ENCODE results near the gene CDIP1. TPM values are rescaled to one million over a fixed set of nuclear protein-coding genes. Genes with fewer than 3 reads are reported as not detected.

Gene CDIP1
- total and polyA plus RNA-seq, 8 donors: 13.6 to 24.4 (median 18.9) TPM

GRCh38 chr16:4475880-4476788 is 62.4 kb downstream of the CDIP1 start, which contains the start of gene HMOX2:
HMOX2 (plus strand) TSS chr16:4476398; CDS start chr16:4505525, 29,127 bp downstream.
- H3K36me3 ChIP-seq: no peaks in the 10 kb centered on the region
- no peaks in the 10 kb centered on the region for H3K27me3 ChIP-seq
- TF ChIP-seq, protein P1, sequence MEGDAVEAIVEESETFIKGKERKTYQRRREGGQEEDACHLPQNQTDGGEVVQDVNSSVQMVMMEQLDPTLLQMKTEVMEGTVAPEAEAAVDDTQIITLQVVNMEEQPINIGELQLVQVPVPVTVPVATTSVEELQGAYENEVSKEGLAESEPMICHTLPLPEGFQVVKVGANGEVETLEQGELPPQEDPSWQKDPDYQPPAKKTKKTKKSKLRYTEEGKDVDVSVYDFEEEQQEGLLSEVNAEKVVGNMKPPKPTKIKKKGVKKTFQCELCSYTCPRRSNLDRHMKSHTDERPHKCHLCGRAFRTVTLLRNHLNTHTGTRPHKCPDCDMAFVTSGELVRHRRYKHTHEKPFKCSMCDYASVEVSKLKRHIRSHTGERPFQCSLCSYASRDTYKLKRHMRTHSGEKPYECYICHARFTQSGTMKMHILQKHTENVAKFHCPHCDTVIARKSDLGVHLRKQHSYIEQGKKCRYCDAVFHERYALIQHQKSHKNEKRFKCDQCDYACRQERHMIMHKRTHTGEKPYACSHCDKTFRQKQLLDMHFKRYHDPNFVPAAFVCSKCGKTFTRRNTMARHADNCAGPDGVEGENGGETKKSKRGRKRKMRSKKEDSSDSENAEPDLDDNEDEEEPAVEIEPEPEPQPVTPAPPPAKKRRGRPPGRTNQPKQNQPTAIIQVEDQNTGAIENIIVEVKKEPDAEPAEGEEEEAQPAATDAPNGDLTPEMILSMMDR (IDR thresholded peaks at IDR 0.05): peak in 1 of 4 donors; percentile 33
- 8% methylated on average over 68 to 70 of the region's 70 CpGs for whole genome bisulfite sequencing, 2 donors
- no peaks in the 10 kb centered on the region for H3K9me3 ChIP-seq
- DNase-seq: peak; percentile 90 to 99 (median 98)
- intact Hi-C loops (cut with DNase I): no loop called here
- H3K27ac ChIP-seq: peak within 1 kb of the TSS; percentile 82 to 91 (median 84)
- peak; percentile 92 to 96 (median 93) for ATAC-seq
- peak within 1 kb of the TSS; percentile 74 to 99 (median 88) for H3K4me3 ChIP-seq
- peaks cover 0 to 8% (median 0%) of the 10 kb centered on the region in 3 donors for H3K4me1 ChIP-seq
- no peak for FAIRE-seq

DNA sequence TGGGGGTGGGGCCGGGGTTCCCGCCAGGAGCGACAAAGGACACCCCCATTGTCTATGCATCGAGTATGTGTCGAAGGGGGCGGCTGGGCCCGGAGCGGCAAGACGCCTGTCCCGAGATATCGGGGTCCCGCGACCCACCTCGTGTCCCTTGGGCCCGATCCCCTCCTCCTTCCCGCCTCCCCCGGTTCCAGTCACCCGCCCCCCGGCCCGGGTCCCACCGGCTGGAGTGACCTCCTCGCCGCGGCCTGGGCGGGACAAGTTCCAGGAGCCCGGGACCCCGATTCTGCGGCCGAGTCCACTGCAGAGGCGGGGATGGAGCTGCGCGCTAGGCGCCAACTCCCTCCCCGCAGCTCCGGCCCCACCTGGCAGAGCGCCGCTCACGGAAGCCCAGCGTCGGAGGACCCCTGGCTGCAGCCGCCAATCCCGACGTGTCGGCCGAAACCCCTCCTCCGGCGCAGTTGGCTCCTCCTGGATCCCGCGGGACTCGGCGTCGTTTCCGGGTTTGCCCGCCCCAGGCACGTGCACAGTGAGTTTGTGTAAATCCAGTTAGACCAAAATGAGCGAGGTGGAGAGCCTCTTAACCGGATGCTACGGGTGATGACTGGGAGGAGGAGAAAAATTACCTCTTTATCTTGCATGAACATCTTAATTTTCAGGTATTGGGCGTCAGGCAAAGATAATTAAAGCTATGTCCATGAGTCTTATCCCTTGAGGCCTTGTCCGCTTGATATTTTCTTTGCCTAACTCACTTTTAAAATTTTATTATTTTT is 64.2 kb downstream of the CDIP1 start, which contains the start of gene NMRAL1:
TSS of gene NMRAL1 (minus strand) at position 434 of the 770 bp plus-strand sequence. CDS start 493 bp downstream, outside the sequence.
- H3K9me3 ChIP-seq: no peaks in the 10 kb centered on the region
- H3K36me3 ChIP-seq: peaks cover 0 to 3% (median 0%) of the 10 kb centered on the region in 3 donors
- H3K27ac ChIP-seq: peak within 1 kb of the TSS; percentile 52 to 82 (median 71)
- H3K27me3 ChIP-seq: no peaks in the 10 kb centered on the region
- FAIRE-seq (no peak), DNase-seq (peak; percentile 86 to 95 (median 88)), ATAC-seq (peak; percentile 54 to 74 (median 68))
- WGBS, 2 donors: 3 to 4% methylated on average over 44 to 60 of the region's 60 CpGs
- intact Hi-C loops (cut with DNase I): no loop called here
- H3K4me3 ChIP-seq: peak within 1 kb of the TSS; percentile 62 to 91 (median 76)
- TF ChIP-seq, protein P1 (IDR thresholded peaks at IDR 0.05): no peak
- peaks cover 0 to 8% (median 0%) of the 10 kb centered on the region in 3 donors for H3K4me1 ChIP-seq

- Histone ChIP-seq H3K4me3 (no peak overlapping the region), H3K4me1 (peaks cover 0 to 4% (median 0%) of the 10 kb centered on the region in 3 donors), H3K9me3 (no peaks in the 10 kb centered on the region), H3K36me3 (peaks cover 0 to 11% (median 3%) of the 10 kb centered on the region in 3 donors), H3K27me3 (no peaks in the 10 kb centered on the region), H3K27ac (no peak overlapping the region)
- DNase-seq: no peak
- no peak for FAIRE-seq
- 60 to 71% methylated on average over 4 of the region's 4 CpGs for WGBS, 2 donors
- intact Hi-C loops (cut with DNase I): no loop called here
- ATAC-seq: no peak
- TF ChIP-seq, protein P1 (IDR thresholded peaks at IDR 0.05): no peak
Observed at GRCh38 chr16:4472880-4473279, 65.7 kb downstream of the CDIP1 start.

DNA sequence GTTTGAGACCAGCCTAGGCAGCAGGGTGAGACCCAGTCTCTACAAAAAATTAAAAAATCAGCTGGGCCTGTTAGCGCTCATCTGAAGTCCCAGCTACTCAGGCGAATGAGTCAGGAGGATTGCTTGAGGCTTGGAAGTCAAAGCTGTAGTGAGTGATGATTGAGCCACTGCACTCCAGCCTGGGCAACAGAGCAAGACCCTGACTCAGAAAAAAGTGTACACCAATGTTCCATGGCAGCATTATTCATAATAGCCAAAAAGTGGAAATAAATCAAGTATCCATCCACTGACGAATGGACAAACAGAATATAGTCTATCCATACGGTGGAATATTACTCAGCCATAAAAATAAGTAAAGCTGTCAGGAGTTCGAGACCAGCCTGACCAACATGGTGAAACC is 66.7 kb downstream of the CDIP1 start:
- 93 to 94% methylated on average over 5 of the region's 5 CpGs for WGBS, 2 donors
- Histone ChIP-seq H3K4me1 (peaks cover 0 to 2% (median 0%) of the 10 kb centered on the region in 3 donors), H3K9me3 (no peaks in the 10 kb centered on the region), H3K27ac (no peak overlapping the region), H3K36me3 (peaks cover 0 to 11% (median 3%) of the 10 kb centered on the region in 3 donors), H3K27me3 (no peaks in the 10 kb centered on the region), H3K4me3 (no peak overlapping the region)
- ATAC-seq (no peak), FAIRE-seq (no peak), DNase-seq (peak in 1 of 6 donors; percentile 3)
- intact Hi-C loops (cut with DNase I): no loop called here
- TF ChIP-seq, protein P1 (IDR thresholded peaks at IDR 0.05): no peak

All from pancreas (tissue), 10 donors.